ENCODE data around the gene FAM241B.

Gene FAM241B

GRCh38 chr10:69649786-69650550 lies 19.9 kb downstream of the FAM241B start:
- DNase-seq, result no peak

GRCh38 chr10:69650589-69651261 lies 20.7 kb downstream of the FAM241B start:
- no peak for DNase-seq

- DNase-seq, result no peak
These were observed 21.3 kb downstream of the FAM241B start for GRCh38 chr10:69651362-69651761.

- no peak for DNase-seq
These were observed 22.2 kb downstream of the FAM241B start for GRCh38 chr10:69652111-69652856.

- DNase-seq, result no peak
These were observed 22.8 kb downstream of the FAM241B start for GRCh38 chr10:69652857-69653199.

- DNase-seq, result no peak
These were observed 23.5 kb downstream of the FAM241B start for GRCh38 chr10:69653561-69653960.

- DNase-seq, result no peak
These were observed 25.2 kb downstream of the FAM241B start for GRCh38 chr10:69655124-69655867.

GRCh38 chr10:69655868-69656555 lies 26.0 kb downstream of the FAM241B start:
- DNase-seq, result no peak

- no peak for DNase-seq
These were observed 26.8 kb downstream of the FAM241B start for GRCh38 chr10:69656742-69657269.

- no peak for DNase-seq
These were observed 27.4 kb downstream of the FAM241B start for GRCh38 chr10:69657430-69657829.

GRCh38 chr10:69657866-69658265 lies 27.8 kb downstream of the FAM241B start:
- no peak for DNase-seq

- DNase-seq, result no peak
These were observed 29.4 kb downstream of the FAM241B start for GRCh38 chr10:69659241-69660038.

- no peak for DNase-seq
These were observed 30.2 kb downstream of the FAM241B start for GRCh38 chr10:69660296-69660695.

GRCh38 chr10:69661414-69662172 lies 31.5 kb downstream of the FAM241B start:
- no peak for DNase-seq

GRCh38 chr10:69662173-69662877 lies 32.3 kb downstream of the FAM241B start:
- DNase-seq, result no peak

- no peak for DNase-seq
These were observed 32.9 kb downstream of the FAM241B start for GRCh38 chr10:69662901-69663300.

- no peak for DNase-seq
These were observed 33.4 kb downstream of the FAM241B start for GRCh38 chr10:69663369-69663947.

- no peak for DNase-seq
These were observed 35.6 kb downstream of the FAM241B start for GRCh38 chr10:69665474-69666320.

- no peak for DNase-seq
These were observed 36.7 kb downstream of the FAM241B start for GRCh38 chr10:69666756-69667155.
